Testis (tissue), 3 donors: ENCODE data around the gene DIAPH2. TPM values are rescaled to one million over a fixed set of nuclear protein-coding genes. Genes with fewer than 3 reads are reported as not detected.

Experiments used
- DNase-seq: peaks from one replicate; pipeline ENCODE4 v3.0.0-alpha.2; 2019
- H3K27ac ChIP-seq, 2 donors: fragments of 200-600 bp; sonication (generic); one replicate each; pipeline ENCODE4 v1.5.1; 2019
- H3K27me3 ChIP-seq: fragments of 200-600 bp; sonication (generic); one replicate; pipeline ENCODE4 v1.5.1; 2019
- H3K36me3 ChIP-seq: fragments of 200-600 bp; sonication (generic); one replicate; pipeline ENCODE4 v1.5.1; 2017; ENCODE audit warnings: low read depth; ENCODE audit errors: missing control alignments
- H3K4me1 ChIP-seq: fragments of 200-600 bp; sonication (generic); one replicate; pipeline ENCODE4 v1.5.1; 2019
- H3K4me3 ChIP-seq, 2 donors: fragments of 200-600 bp; sonication (generic); one replicate each; pipeline ENCODE4 v1.5.1; 2017 to 2019
- H3K9me3 ChIP-seq: fragments of 200-600 bp; sonication (generic); one replicate; pipeline ENCODE4 v1.5.1; 2017
- POLR2A ChIP-seq: fragments of 450-650 bp; IDR thresholded peaks from one replicate; pipeline ENCODE4 v1.6.1; 2017; ENCODE audit warnings: antibody characterized with exemption, mild to moderate bottlenecking, moderate library complexity
- WGBS, 2 donors: methylation state at CpG; one replicate each; pipeline ENCODE4 v1.1.5; 2018; 5-methylcytosine and 5-hydroxymethylcytosine counted together
- intact Hi-C: fragments of 100-400 bp; cut with DNase I; formaldehyde crosslinking; loops from one replicate; pipeline ENCODE4 v1.15.1; 2023; ENCODE audit warnings: low total_unique reads
- polyA plus RNA-seq: library from polyadenylated mRNA; stranded (reverse); fragments of 350-450 nt; fragmentation: Illumina TruSeq; extraction: RNeasy Lipid Tissue Mini Kit (QIAGEN cat#74804); gene quantifications from one replicate; pipeline ENCODE4 v1.2.3, GENCODE V29; 2014; ENCODE audit warnings: low read depth, low replicate concordance; ENCODE audit not compliant: insufficient read depth
- total RNA-seq, 2 donors: library from RNA; depleted of rRNA; stranded (reverse); fragments of >200 nt; gene quantifications; one replicate each; pipeline ENCODE4 v1.2.3, GENCODE V29; 2016
- TF ChIP-seq, protein P1 (sequence below), 3 experiments: fragments of 450-650 bp in 2 of 3; fragments of 200-600 bp in 1 of 3; sonication (generic) in 1 of 3; IDR thresholded peaks; one replicate each; pipeline ENCODE4 v1.5.1; 2016 to 2019; ENCODE audit warnings: antibody characterized with exemption in 3 of 3, mild to moderate bottlenecking in 2 of 3, moderate library complexity in 1 of 3

The DIAPH2 gene
- total and polyA plus RNA-seq, 3 donors from 2014 or later: 13.1 to 68.3 (median 67.4) TPM

DNA sequence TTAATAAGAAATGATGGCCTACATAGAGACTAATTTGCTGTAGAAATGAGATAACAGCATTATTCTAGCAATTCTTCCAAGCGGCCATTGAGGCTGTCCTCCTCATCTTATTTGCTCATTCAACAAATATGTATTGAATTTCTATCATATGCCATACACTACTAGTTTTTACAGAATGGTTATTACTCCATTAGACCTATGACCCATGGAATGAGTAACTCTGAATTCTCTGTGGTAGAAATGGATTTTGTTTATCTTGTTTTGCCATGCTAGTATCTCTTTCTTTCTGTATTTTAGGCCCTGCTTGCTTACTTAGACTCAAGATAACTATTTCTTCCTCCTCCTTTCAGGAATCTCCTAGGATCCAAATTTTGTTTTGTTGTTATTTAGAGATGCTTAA, 302.6 kb downstream of the DIAPH2 start:
- Histone ChIP-seq H3K4me1 (no peaks in the 10 kb centered on the region), H3K27ac (no peak overlapping the region), H3K27me3 (no peaks in the 10 kb centered on the region), H3K9me3 (no peaks in the 10 kb centered on the region), H3K4me3 (no peak overlapping the region), H3K36me3 (no peaks in the 10 kb centered on the region)
- 86 to 95% methylated on average over 1 of the region's 1 CpG for WGBS, 2 donors
- DNase-seq: no peak
- TF ChIP-seq, protein P1, sequence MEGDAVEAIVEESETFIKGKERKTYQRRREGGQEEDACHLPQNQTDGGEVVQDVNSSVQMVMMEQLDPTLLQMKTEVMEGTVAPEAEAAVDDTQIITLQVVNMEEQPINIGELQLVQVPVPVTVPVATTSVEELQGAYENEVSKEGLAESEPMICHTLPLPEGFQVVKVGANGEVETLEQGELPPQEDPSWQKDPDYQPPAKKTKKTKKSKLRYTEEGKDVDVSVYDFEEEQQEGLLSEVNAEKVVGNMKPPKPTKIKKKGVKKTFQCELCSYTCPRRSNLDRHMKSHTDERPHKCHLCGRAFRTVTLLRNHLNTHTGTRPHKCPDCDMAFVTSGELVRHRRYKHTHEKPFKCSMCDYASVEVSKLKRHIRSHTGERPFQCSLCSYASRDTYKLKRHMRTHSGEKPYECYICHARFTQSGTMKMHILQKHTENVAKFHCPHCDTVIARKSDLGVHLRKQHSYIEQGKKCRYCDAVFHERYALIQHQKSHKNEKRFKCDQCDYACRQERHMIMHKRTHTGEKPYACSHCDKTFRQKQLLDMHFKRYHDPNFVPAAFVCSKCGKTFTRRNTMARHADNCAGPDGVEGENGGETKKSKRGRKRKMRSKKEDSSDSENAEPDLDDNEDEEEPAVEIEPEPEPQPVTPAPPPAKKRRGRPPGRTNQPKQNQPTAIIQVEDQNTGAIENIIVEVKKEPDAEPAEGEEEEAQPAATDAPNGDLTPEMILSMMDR (IDR thresholded peaks at IDR 0.05): no peak
- no peak for TF ChIP-seq POLR2A
- intact Hi-C loops: no loop called here

DNA sequence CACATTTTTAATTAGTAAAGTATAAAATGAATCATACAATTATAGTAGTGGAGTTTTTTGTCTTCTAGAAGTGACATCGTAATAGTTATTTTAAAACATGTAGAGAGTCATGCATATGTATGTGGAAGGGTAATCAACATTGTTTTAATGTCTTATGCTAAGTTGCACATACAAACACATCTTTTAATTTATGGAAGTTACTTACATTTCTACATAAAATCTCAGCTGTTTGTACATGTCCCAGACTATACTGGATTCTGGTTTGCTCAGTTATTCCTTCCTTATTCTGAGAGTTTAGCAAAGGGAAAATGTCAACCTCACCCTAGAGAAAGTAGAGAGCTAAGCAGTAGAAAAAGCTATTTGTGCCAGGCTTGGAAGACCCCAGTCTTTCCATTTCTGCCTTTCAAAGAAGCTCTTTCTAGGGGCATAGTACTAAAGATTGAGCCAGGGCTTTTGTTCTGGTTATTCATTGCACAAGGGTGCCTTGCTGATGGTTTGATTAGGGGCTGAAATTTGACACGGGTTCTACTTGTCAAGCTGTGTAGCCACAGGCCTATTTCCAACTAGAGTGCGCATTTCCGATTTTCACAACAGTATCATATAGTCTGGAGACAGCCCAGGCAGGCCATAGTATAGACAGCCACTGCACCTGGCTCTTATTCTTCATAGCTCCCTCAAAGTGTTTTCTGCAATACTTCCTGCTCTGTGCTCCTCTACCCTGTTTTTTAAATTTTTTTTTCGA, 305.4 kb downstream of the DIAPH2 start:
- WGBS, 2 donors: 92 to 96% methylated on average over 2 to 5 of the region's 5 CpGs
- Histone ChIP-seq H3K9me3 (no peaks in the 10 kb centered on the region), H3K36me3 (no peaks in the 10 kb centered on the region), H3K27ac (no peak overlapping the region), H3K4me3 (no peak overlapping the region), H3K4me1 (no peaks in the 10 kb centered on the region), H3K27me3 (no peaks in the 10 kb centered on the region)
- TF ChIP-seq POLR2A: no peak
- TF ChIP-seq, protein P1 (IDR thresholded peaks at IDR 0.05): no peak
- no peak for DNase-seq
- intact Hi-C loops: no loop called here

DNA sequence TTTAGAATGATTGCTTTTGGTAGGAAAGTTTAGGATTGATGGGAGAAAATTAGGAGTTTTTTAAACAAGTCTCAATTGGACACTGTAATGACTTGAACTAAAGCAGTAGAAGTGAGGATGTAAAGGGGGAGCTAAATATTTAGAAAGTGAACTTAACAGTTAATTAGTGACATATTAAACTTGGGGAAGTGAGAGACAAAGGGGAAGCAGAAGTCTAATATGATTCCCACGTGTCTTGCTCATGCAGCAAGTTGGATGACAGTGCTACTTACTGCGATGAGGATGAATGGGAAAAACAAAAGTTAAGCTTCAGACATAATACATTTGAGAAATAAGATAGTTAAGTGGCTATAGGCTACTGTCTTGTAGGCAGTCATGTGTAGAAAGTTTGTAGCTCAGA, 309.5 kb downstream of the DIAPH2 start:
- H3K36me3 ChIP-seq: no peaks in the 10 kb centered on the region
- no peak overlapping the region for H3K27ac ChIP-seq
- H3K4me1 ChIP-seq: no peaks in the 10 kb centered on the region
- WGBS, 2 donors: 89 to 96% methylated on average over 2 of the region's 2 CpGs
- TF ChIP-seq POLR2A: no peak
- TF ChIP-seq, protein P1 (IDR thresholded peaks at IDR 0.05): no peak
- H3K9me3 ChIP-seq: no peaks in the 10 kb centered on the region
- intact Hi-C loops: no loop called here
- no peaks in the 10 kb centered on the region for H3K27me3 ChIP-seq
- H3K4me3 ChIP-seq: no peak overlapping the region
- no peak for DNase-seq

DNA sequence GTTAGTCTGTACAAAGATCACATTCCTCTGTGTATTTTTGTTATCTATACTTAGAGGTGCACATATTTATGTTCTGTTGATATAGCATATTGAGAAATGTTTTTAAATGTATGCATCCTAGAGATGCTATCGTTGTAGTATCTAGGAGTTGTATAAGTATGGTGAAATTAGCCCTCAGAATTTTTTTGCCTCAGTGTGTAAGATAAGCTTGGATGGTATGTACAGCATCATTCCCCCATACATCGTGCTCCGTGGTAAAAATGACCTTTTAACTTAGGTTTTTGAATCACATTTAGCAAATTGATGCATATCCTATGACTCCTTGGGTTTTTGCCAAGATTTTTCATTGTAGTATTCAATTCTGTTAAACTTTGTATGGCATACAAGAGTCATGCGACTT, 312.6 kb downstream of the DIAPH2 start:
- no peaks in the 10 kb centered on the region for H3K4me1 ChIP-seq
- TF ChIP-seq POLR2A: no peak
- TF ChIP-seq, protein P1 (IDR thresholded peaks at IDR 0.05): no peak
- H3K27me3 ChIP-seq: no peaks in the 10 kb centered on the region
- intact Hi-C loops: no loop called here
- WGBS, 2 donors: 71 to 77% methylated on average over 4 of the region's 4 CpGs
- no peak overlapping the region for H3K4me3 ChIP-seq
- no peak overlapping the region for H3K27ac ChIP-seq
- no peaks in the 10 kb centered on the region for H3K9me3 ChIP-seq
- DNase-seq: no peak
- H3K36me3 ChIP-seq: no peaks in the 10 kb centered on the region
